DND-41 (cell line): ENCODE results near the gene TMX1.

Source experiments
- ATAC-seq: fragments of 200-7000 bp; cut with Tn5 transposase; 3 replicates; pipeline ENCODE4 v1.9.1; 2021; ENCODE audit warnings: low read depth; ENCODE audit not compliant: insufficient read depth
- DNase-seq: peaks from one replicate; pipeline ENCODE4 v3.0.0-alpha.2; 2020
- H2AFZ ChIP-seq: 2 replicates; pipeline ENCODE4 v1.6.0; 2012; ENCODE audit warnings: low read depth, low read length
- H3K27ac ChIP-seq: 2 replicates; pipeline ENCODE4 v1.5.1; 2012; ENCODE audit warnings: low read length, inconsistent platforms
- H3K27me3 ChIP-seq: fragments of 200-600 bp; sonication (generic); 2 replicates; pipeline ENCODE4 v1.6.0; 2012; ENCODE audit warnings: low read length, mild to moderate bottlenecking, inconsistent platforms; ENCODE audit not compliant: insufficient read depth, poor library complexity
- H3K36me3 ChIP-seq: 2 replicates; pipeline ENCODE4 v1.5.1; 2012; ENCODE audit warnings: low read length, inconsistent platforms; ENCODE audit not compliant: insufficient read depth
- H3K4me1 ChIP-seq: 2 replicates; pipeline ENCODE4 v1.5.1; 2012; ENCODE audit warnings: mild to moderate bottlenecking, low read length; ENCODE audit not compliant: insufficient read depth
- H3K4me2 ChIP-seq: 2 replicates; pipeline ENCODE4 v1.6.0; 2012; ENCODE audit warnings: mild to moderate bottlenecking, moderate library complexity, low read length, inconsistent platforms; ENCODE audit not compliant: insufficient read depth
- H3K4me3 ChIP-seq, 2 experiments: fragments of 200-600 bp in 1 of 2; shearing (Covaris generic) in 1 of 2; 2 replicates each; pipeline ENCODE4 v1.5.1; 2012 to 2016; ENCODE audit warnings: inconsistent platforms in 2 of 2, low read length in 2 of 2, mild to moderate bottlenecking in 2 of 2, low read depth in 1 of 2, moderate library complexity in 1 of 2
- H3K79me2 ChIP-seq: 2 replicates; pipeline ENCODE4 v1.6.0; 2012; ENCODE audit warnings: low read length, inconsistent platforms; ENCODE audit not compliant: insufficient read depth
- H3K9ac ChIP-seq: 2 replicates; pipeline ENCODE4 v1.6.0; 2012; ENCODE audit warnings: low read depth, mild to moderate bottlenecking, inconsistent platforms, low read length, moderate library complexity
- H3K9me3 ChIP-seq: 2 replicates; pipeline ENCODE4 v1.5.1; 2012; ENCODE audit warnings: low read length, moderate library complexity, mild to moderate bottlenecking, inconsistent platforms; ENCODE audit not compliant: insufficient read depth, severe bottlenecking
- H4K20me1 ChIP-seq: 2 replicates; pipeline ENCODE4 v1.6.0; 2012; ENCODE audit warnings: low read length; ENCODE audit not compliant: insufficient read depth
- EZH2 ChIP-seq: IDR thresholded peaks from 3 replicates; pipeline ENCODE4 v1.6.1; 2012; ENCODE audit warnings: borderline replicate concordance, low read depth, mild to moderate bottlenecking, moderate library complexity, low read length, inconsistent platforms; ENCODE audit not compliant: severe bottlenecking
- TF ChIP-seq, protein P1 (sequence below): IDR thresholded peaks from 2 replicates; pipeline ENCODE4 v1.5.1; 2012; ENCODE audit warnings: borderline replicate concordance, low read length, moderate library complexity, mild to moderate bottlenecking; ENCODE audit not compliant: poor library complexity, severe bottlenecking; ENCODE audit errors: extremely low read depth

TMX1 gene

DNA sequence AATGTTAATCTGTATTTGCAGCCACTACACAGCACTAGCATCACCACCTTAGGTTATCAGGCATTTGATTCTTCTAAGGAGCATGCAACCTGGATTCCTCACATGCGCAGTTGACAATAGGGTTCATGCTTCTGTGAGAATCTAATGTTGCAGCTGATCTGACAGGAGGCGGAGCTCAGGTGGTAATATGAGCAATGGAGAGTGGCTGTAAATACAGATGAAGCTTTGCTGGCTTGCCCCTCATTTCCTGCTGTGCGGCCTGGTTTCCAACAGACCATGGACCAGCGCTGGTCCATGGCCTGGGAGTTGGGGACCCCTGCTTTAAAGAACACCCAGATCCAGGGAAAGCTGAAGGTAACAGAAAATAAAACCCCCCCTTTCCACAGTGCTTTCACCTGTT lies 51.0 kb downstream of the TMX1 start:
- no peaks in the 10 kb centered on the region for H4K20me1 ChIP-seq
- H3K27me3 ChIP-seq: no peaks in the 10 kb centered on the region
- H3K4me1 ChIP-seq: no peaks in the 10 kb centered on the region
- TF ChIP-seq, protein P1, sequence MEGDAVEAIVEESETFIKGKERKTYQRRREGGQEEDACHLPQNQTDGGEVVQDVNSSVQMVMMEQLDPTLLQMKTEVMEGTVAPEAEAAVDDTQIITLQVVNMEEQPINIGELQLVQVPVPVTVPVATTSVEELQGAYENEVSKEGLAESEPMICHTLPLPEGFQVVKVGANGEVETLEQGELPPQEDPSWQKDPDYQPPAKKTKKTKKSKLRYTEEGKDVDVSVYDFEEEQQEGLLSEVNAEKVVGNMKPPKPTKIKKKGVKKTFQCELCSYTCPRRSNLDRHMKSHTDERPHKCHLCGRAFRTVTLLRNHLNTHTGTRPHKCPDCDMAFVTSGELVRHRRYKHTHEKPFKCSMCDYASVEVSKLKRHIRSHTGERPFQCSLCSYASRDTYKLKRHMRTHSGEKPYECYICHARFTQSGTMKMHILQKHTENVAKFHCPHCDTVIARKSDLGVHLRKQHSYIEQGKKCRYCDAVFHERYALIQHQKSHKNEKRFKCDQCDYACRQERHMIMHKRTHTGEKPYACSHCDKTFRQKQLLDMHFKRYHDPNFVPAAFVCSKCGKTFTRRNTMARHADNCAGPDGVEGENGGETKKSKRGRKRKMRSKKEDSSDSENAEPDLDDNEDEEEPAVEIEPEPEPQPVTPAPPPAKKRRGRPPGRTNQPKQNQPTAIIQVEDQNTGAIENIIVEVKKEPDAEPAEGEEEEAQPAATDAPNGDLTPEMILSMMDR: no peak
- TF ChIP-seq EZH2: no peak
- H3K9me3 ChIP-seq: no peaks in the 10 kb centered on the region
- H3K4me3 ChIP-seq: no peak overlapping the region
- H3K9ac ChIP-seq: no peak overlapping the region
- DNase-seq: no peak
- ATAC-seq: no peak
- no peak overlapping the region for H3K27ac ChIP-seq
- H3K79me2 ChIP-seq: no peaks in the 10 kb centered on the region
- no peaks in the 10 kb centered on the region for H3K36me3 ChIP-seq
- no peak overlapping the region for H2AFZ ChIP-seq
- no peak overlapping the region for H3K4me2 ChIP-seq

DNA sequence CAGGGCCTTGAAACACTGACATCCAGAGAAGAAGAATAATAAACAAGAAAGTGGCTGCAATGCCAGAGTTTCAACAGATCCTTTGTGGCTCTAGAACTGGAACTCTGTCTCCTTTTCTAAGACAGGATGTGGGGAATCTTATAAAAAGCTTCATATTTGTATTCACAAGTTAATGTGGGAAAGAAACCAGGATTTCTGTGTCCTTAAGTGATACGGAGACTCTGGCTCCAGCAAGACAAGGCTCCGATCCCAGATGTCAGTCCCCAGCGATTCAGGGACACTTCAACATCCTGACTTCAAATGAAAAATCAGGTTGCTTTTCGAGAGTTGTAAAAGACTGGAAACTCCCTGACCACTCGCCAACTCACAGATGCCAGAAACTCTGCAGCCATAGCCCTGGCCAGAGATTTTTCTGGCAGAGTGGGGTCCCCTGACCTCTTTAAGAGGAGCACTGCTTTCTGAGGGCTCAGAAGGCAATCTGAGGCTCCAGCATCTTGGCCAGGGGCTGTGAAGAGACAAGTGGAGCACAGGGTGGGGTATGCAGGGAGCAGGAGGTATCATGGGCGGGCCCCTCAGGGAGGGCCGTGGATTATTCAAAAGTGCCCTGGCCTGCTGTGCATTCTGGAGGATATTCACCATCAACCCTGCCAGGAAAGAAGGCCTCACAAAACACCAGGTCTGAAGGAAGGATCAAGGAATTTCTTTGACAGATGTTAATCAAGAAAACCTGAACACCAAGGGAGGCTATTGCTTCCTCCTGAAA lies 53.3 kb downstream of the TMX1 start:
- Histone ChIP-seq H3K27me3 (no peaks in the 10 kb centered on the region), H3K4me1 (no peaks in the 10 kb centered on the region), H3K36me3 (no peaks in the 10 kb centered on the region), H3K4me2 (no peak overlapping the region), H3K9ac (no peak overlapping the region), H3K4me3 (no peak overlapping the region), H3K9me3 (no peaks in the 10 kb centered on the region), H4K20me1 (no peaks in the 10 kb centered on the region), H3K27ac (no peak overlapping the region), H2AFZ (no peak overlapping the region), H3K79me2 (no peaks in the 10 kb centered on the region)
- TF ChIP-seq, protein P1: no peak
- ATAC-seq (no peak), DNase-seq (no peak)

DNA sequence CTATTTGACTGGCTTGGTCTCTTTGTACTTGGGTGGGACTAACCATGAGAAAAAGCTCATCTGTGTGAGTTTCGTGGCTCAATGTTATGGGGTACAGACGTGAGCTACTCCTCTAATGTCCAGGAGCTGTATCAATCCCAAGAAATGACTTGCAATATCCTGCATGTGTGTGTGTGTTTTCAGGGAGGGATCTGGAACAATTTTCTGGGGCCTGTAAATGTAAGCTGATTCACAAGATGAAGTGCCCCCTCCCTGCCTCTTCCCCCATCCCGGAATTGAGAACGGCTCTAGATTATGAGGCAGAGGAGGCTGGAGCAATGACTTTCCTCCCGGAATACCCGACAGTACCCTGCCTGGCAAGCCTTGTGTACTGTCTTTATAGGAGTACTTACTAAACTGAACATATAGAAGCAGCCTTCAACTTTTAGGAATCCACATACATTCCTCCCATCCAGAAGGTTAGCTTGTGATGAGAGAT lies 53.9 kb downstream of the TMX1 start:
- no peak overlapping the region for H3K9ac ChIP-seq
- H3K4me3 ChIP-seq: no peak overlapping the region
- H4K20me1 ChIP-seq: no peaks in the 10 kb centered on the region
- no peaks in the 10 kb centered on the region for H3K9me3 ChIP-seq
- TF ChIP-seq EZH2: no peak
- TF ChIP-seq, protein P1: no peak
- no peaks in the 10 kb centered on the region for H3K27me3 ChIP-seq
- no peaks in the 10 kb centered on the region for H3K79me2 ChIP-seq
- DNase-seq (no peak), ATAC-seq (no peak)
- H3K27ac ChIP-seq: no peak overlapping the region
- H2AFZ ChIP-seq: no peak overlapping the region
- no peak overlapping the region for H3K4me2 ChIP-seq
- no peaks in the 10 kb centered on the region for H3K36me3 ChIP-seq
- peaks cover 4% of the 10 kb centered on the region; the same call in 1 of the 2 replicates for H3K4me1 ChIP-seq
